Spleen (tissue), 7 donors: ENCODE results near the gene SMAD6.

ENCODE experiments used
- CTCF ChIP-seq, 11 experiments: fragments of 200-600 bp in 7 of 11; fragments of 450-650 bp in 4 of 11; sonication (generic) in 4 of 11; IDR thresholded peaks in 8 of 11; conservative IDR thresholded peaks in 3 of 11; 1 replicate in 7 of 11; 2 replicates in 4 of 11; pipeline versions ENCODE4 v1.4.0 to v1.8.0; 2016 to 2021; ENCODE audit warnings: antibody characterized with exemption in 11 of 11, inconsistent platforms in 4 of 11, mild to moderate bottlenecking in 1 of 11
- POLR2A ChIP-seq, 3 donors: fragments of 450-650 bp; IDR thresholded peaks; one replicate each; pipeline ENCODE4 v1.5.1; 2017; ENCODE audit warnings: antibody characterized with exemption in 3 of 3, mild to moderate bottlenecking in 1 of 3
- donor health status: DM: no; HTN: no; CAD: no; lungs with moderate emphysema.
- donor health status: DM: no; HTN: no; CAD: no.
- donor health status: DM: no; HTN: no; CAD: no.

DNA sequence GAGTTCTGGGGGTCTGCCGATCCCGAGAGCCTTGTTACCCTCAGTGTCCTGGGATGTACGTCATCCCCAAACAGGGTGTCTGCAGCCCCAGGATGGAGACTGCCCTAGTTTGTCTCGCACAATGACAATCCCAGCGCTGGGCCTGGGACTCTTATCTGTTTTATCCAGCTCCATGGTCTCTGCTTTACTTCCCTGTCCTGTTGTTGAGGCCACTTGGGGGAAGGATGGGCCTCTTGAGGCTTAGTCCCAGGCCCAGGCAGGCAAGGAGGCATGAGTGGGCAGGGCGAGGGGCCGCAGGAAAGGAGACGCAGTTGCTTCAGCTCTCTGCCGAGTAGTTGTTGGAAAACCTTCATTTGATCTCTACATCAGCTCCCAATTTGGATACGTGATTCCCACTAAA, 17.4 kb downstream of the SMAD6 start:
- TF ChIP-seq CTCF (IDR thresholded peaks at IDR 0.05 in 8 of 11, conservative IDR thresholded peaks at IDR 0.05 in 3 of 11): no peak
- TF ChIP-seq POLR2A (IDR thresholded peaks at IDR 0.05): no peak
